NCI-H345 treated with DMSO at 0.1 percent for 48 hours (cell line): ENCODE data around the gene KLF13.
"Not testable (repeated sequence)": the region's sequence is repeated elsewhere in the genome, so short reads cannot be mapped to it uniquely, and the experiment has no call there.

Source experiments
- DNase-seq: peaks from one replicate; lab custom pipeline; 2025; ENCODE audit not compliant: unreplicated experiment; lab: John Stamatoyannopoulos, UW

The KLF13 gene

DNA sequence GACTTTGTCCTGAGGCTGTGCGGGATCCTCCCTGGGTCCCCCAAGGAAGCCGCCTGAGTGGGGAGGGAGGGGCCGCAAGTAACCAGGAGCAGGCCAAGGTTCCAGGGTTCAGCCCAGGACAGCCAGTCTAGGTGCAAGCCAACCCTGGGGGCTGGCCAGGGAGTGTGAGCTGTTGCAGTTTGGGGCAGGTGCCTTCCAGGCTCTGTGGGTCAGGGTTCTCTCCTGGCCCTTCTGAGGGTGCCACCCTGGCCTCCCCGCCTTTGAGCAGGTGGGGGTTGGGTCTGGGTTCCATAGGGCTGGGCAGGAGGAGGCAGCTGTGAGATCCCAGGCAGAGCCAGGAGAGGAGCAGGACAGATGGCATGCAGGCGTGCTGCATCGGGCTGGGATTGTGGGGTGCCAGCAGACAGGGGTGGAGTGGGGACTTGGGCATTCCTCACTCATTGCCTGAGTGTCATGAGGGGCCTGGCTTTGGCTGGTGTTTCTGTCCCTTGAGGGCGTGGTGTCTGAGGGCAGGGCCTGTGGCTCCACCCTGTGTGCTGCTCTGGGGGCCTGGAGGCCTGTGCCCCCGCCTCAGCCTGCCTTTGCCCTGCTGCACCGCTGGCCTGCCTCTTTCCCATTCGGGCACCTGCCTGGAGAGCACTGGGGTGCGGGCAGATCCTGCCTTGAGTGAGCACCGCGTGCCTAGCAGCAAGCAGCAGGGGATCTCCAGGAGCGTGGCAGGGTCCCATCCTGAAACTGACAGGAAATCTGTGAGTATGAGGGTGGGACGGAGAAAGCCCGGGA lies 18.4 kb downstream of the KLF13 start:
- no peak for DNase-seq

DNA sequence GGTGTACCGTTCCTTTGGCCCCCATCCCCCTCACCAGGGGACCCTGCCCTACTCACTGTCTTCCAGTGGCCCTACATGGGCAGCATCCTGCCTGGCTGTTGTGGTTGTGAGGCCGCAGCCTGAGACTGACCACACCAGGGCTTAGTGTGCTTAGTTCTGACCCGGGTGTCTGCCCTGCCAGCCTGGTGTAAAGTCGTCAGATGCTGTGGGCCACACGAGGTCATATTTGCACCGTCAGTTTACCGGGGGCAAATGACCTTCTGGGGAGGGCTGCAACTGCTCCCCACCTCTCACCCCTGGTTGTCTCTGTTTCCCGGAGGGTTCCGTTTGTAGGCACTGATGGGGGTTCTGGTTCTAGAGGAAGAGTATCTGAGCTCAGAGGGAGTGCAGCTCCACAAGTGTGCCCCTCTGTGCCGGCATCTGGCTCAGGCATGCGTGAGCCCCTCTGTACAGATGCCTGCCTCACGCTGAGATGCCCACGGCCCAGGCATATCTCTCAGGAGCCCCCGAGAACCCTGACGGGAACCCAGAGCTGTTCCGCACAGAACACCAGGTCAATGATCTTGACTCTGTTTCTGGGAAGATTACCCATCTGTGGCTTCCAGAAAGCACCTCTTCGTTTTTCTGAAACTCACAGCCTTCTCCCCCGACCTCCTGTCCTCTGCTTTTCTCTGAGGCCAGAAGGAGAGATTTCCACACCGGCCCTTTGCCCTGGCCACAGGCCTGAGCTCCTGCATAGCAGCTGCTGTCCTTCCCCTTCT lies 19.2 kb downstream of the KLF13 start:
- no peak for DNase-seq

DNA sequence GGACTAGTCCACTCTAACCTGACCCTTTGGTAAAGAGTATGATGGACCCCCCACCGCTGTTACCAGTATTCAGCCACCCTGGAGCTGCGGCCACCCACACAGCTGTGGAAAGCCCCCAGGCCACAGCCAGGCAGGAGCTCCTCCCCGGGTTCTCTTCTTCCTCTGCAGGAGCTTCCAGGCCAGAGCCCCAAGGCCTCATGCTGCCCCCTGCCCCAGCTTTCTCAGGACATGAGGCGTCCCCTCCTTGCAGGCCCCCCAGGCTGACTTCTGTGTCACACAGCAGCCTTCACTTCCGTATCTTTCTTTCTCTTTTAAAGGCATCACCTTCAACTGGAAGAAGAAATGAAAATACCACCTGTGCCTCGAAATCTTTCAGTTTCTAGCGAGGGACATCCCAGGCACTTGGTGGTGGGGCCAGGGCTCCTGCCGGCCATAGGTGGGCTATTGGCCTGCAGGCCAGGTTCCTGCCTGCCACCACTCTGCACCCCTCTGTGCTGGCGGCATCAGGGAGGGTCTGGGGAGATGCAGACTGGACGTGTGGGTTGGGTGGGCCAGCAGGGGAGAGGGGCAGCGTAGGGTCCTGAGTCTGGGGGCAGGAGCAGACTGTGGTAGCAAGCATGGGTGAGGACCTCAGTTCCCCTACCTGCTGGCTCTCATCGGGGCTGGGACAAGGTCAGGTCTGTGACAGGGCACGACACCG lies 19.9 kb downstream of the KLF13 start:
- no peak for DNase-seq

DNA sequence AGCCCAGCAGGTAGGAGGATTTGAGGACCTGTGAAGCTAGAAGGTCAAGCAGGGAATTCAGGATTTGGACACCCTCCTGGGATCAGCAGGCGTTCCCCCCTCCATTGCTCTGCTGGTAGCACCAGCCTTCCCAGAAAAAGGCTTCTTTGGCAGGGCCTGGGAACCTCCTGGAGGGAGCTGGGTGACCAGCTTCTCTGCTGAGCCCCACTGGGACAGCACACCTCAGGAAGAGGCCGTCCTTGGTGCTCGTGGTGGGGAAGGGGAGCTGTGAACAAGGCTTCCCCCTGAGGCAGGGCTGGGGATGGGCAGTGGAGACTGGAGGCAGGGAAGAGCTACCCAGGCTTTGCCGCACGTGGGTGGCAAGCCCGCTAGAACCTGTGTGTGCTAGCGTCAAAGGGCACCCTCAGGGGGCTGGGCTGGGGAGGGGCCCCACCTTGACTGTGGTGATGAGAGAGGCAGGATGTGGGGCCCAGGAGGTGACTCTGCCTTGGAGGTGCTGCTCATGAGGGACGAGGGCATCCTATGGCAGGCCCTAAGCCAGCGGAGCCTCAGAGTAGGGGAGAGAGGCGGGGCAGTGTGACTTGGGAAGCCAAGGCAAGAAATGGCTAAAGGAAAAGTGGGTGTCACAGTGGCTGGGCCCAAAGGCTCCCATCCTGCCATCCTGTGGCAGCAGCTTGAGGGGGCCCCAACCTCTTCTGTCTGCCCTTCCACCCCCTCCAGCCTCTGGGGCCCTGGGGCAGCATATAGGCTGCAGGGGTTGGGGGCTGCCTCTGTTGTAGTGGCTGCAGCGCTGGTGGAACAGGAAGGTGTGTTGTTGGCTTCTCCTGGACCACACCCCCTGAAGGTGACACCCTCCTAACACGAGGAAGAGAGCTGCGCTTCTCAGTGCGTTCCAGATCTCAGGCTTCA lies 20.7 kb downstream of the KLF13 start:
- DNase-seq = no peak

DNA sequence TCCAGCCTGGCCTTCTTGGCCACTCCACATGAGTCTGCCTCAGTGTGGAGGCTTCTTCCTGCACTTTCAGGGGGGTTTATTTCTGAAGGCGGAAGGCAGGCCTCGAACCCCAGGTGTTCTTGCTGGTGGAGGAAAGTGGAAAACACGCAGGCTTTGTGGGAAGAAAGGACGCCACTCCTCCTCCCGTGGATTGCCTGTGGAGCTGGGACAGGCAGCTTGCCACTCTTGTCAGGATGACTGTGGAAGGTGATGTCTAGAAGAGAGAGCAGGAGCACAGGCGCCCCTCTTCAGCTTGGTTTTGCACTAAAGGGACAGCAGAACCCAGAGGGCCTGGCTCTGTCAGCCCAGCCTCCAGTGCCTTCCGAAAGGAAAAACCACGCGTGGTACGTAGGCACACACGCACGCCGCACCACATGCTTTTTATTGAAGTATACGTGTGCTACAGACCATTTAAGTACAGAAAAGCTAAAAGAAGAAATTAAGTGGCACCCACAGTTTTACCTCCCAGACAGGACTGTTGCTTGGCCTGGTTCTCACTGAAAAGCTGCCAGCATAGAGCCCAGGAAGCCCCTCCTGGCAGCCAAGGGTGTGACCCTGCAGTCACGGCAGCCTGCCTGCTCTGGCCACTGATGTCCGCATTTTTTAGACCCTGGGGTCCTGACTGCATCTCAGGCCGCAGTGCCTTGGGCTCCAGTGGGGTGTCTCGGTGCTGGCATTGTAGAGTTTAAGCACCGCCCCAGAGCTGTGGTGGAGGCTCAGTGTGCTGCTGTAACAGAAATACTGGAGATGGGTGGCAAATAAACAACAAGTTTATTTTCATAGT lies 21.6 kb downstream of the KLF13 start:
- DNase-seq = no peak

DNA sequence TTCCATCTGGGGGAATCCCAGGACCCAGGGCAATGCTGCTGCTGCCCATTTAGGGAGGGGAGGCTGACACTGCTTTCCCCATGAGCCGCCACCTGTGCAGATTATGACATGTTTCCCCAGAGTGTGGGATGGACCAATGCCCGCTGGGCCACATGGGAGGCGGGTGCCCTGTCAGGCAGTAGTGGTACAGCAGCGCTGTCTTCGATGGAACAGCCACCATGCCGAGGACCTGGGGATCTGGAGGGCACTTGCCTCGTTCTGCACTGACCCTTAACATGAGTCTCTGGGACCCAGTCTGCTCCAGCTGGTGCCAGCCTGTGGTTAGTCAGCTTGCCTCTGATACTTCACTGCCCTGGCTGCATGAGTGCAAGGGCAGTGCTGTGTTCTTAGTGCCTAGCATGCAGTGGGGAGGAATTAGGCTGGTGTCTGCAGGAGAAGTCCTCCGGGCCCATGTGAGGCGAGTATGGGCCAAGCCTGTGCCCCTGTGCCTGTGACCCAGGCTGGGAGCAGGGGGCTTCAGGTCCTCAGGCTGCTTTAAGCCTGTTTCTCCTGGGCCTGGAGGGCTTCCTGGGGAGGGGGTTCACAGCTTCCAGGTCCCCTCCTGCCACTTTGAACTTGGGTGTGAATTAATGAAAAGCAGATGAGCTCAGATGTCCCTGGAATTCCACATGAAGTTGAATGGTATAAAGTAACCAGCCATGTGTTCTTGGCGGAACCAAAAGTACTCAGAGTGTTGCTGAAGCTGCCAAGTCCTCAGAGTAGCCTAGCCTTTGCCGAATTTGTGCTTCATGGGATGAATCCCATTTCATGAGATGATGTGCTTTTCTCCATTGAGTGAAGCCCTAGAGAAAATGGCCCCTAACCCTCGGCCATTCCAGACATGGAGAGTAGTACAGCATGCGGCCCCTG lies 22.9 kb downstream of the KLF13 start:
- no peak for DNase-seq

DNA sequence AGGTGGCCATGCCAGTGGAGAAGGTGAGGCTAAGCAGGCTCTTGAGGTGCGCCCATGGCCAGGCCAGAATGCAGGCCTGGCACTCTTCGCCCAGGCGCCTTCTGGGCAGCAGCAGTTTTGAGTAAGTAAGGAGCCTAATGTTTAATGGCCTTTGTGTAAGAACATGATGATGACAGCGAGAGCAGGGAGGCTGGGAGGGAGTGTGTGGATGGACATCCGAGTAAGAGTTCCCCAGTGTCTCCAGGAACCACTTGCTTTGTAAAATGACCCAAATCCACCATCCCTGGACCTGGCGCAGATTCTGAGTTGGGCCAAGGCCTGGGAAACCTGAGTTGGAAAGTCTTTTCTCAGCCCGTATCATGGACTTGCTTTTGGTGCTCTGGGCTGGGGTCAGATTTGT lies 24.1 kb downstream of the KLF13 start:
- no peak for DNase-seq

DNA sequence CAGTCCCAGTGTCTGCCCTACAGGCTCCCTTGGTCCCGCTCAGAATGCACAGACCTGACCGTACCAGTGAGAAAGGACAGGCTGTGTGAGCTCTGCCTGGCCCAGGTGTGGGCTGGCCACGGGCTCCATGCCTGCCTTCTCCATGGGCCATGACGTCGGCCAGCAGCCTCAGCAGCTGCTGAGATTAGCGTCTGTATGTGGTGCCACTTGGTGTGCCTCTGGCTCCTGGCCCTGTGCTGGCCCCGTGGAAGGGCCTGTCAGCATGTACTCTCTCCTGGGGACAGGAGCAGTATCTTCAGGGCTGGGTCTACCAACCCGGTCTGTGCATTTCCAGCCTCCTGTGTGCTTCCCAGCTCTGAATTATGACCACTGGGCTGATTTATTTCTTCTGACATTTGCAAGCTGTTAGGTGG lies 25.7 kb downstream of the KLF13 start:
- no peak for DNase-seq

DNA sequence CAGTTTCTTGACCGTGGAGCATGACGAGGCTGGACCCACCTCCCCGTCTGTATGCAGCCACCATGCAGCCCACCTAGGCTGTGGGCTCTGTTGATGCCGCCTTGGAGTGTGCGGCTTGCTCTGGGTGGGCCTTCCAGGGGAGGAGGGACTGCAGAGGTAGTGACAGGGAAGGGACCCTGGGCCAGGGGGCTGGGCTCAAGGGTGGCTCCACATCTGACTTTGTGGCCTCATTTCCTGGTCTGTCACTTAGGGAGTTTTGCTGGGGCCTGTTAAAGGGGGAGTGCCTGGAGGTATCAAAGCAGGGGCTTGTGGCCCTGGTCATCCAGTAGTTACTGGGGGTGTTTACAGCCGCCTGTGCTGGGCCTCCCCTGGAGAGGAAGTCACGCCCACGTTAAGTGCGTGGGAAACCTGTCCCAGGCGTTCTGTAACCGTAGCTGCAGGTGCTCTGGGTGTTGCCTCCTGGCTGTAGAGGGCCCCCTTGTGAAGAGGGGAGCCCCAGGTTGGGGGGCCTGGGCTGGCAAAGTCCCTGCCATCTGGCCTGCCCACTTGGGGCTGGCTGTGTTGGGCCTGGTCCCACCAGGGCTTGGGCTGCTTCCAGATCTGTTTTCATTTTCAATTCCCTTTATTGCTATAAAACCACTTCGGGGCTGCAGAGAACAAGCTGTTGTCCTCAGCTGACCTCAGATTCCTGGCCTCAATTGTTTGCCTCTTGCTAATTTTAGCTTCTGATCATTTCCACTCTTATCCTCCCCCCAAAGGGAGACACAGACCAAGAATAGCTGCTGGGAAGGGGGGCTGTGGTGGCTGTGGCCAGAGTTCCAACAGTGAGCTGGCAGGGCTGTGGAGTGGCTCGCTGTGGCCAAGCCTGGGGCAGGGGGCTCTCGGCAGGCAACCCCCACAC lies 26.5 kb downstream of the KLF13 start:
- DNase-seq = no peak

DNA sequence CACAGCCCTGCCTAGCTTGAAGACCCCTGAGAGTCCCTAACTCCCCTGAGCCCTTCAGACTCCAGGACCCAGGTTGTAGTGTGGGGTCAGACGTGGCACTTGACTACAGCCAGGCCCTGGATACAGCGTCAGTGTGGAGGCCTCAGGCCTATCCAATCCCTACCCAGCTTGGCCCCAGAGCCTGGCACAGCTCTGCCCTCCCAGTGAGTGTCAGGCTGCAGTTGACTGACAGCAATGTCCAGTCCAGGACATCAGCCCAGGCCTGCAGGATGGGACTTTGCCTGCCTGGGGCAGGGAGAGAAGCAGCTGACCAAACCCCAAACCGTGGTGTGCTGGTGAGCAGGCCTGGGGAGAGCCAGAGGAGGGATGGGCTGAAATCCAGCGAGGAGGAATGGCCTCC lies 27.3 kb downstream of the KLF13 start:
- DNase-seq = no peak

DNA sequence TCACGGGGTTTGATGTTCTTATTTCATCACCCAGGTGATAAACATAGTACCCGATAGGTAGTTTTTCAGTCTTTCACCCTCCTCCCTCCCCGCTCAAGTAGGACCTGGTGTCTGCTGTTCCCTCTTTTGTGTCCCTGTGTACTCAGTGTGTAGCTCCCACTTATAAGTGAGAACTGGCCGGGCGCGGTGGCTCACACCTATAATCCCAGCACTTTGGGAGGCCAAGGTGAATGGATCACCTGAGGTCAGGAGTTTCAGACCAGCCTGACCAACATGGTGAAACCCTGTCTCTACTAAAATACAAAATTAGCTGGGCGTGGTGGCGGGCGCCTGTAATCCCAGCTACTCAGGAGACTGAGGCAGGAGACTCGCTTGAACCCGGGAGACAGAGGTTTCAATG lies 29.5 kb downstream of the KLF13 start:
- DNase-seq = not testable (repeated sequence)

DNA sequence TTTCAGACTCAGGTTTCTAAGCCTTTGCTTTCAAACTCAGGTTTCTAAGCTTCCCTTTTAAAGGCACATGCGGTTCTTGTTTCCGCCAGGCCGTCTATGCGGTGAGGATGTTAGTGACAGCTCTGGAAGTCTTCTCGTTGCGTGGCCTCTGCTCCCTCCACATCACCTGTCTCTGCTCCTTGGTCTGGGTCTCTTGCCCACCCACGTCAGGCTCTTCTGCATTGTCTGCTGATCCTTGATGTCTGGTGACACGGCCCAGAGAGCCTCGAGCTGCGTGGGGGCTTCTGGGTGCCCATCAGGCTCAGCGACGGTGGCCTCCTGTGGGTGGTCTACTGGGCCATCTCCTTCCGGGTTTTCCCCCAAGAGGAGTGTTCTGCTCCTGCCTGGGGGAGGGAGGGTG lies 30.5 kb downstream of the KLF13 start:
- no peak for DNase-seq

DNA sequence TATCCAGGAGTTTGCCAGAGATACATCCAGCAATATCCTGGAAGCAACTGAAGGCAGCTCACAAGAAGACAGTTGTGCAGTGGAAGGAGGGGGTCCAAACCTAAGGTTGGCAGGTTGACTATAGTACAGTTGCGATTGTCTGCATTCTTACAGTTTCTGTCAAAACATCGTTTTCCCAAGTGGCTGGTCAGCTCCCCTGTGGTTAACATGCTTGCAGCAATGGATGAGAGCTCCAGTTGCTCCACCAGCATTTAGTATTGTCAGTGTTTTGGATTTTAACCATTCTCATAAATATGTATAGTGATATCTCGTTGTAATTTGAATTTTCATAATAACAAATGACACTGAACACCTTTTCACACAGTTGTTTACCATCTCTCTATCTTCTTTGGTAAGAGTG lies 31.5 kb downstream of the KLF13 start:
- DNase-seq = no peak

DNA sequence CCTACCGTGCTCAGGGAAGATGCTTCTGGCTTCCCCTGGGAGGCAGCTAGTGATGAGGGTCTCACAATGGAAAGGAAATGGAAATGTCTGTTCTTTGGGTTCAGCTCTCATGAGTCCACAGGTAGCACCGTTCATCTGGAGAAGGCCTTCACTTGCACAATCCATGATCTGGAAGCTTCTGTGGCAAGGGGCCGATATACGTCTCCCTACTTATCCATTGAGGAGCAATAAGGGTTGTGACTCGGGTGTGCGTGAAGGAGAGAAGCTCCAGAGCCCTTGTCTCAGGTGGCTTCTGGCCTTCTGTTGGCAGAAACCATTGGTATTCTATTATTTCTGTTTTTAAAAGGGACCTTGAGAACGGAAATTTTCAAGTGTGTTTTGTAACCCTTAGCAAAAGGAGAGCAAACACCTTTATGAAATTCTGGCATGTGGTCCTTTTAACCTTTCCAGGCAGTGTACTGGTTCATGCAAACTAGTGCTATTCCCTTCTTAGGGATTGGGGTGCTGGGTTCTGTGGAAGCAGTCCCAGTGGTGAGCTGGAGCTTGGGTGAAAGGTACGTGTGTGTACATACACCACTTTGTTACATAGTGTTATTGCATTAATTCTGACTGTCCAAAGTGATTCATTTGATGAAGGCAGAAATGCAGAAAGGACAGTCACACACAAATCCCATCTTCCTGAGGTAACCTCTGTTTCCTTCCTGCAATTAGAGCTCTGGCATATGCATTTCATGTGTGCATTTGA lies 32.5 kb downstream of the KLF13 start:
- no peak for DNase-seq

DNA sequence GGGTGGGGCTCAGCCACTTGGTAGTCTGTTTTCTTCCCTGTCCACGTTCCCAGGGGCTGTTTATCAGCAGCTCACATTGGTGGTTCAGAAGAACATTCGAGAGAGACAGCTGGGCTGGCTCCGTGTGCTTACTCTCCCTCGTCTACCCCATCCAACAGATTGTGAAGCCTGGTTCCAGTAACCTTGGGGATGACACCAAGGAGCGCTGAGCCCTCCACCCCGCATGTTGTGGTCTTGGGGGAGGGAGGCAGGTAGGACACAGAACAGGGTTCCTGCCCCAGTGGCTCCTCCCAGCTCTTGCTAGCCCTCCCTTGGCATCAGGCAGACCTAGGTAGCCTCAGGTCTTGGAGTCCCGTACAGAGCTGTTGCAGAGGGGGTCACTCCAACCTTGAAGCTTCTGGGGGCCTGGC lies 33.1 kb downstream of the KLF13 start:
- DNase-seq = no peak

DNA sequence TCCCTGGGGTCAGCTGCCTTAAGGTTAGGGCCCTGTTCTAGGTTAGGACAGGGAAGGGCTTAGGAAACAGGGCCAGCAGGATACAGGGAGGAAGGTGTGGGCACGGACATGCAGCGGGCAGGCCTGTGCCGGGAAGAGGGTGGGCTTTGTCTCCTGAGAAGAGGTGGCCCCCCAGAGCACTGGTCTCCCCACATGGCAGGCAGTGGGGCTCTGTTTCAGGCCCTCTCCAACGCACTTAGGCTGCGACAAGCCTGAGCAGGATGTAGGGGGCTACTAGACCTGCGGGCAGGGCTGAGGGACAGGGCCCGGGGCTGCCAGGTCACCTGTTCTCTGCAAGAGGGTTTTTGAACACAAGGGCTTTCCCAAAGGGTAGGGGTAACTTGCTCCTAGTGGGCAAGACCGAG lies 33.5 kb downstream of the KLF13 start:
- no peak for DNase-seq
